GM15510 (cell line): ENCODE measurements around the gene CLIC3.

Experiments used
- POLR2A ChIP-seq: IDR thresholded peaks from 3 replicates; pipeline ENCODE4 v1.6.1; 2011; ENCODE audit warnings: borderline replicate concordance; ENCODE audit not compliant: insufficient read length; ENCODE audit errors: extremely low read depth

The CLIC3 gene

GRCh38 chr9:136962163-136962562 lies 34.2 kb downstream of the CLIC3 start:
- no peak for TF ChIP-seq POLR2A

GRCh38 chr9:136961279-136962065 lies 34.9 kb downstream of the CLIC3 start:
- no peak for TF ChIP-seq POLR2A

GRCh38 chr9:136960938-136961275 lies 35.5 kb downstream of the CLIC3 start:
- TF ChIP-seq POLR2A: no peak

- no peak for TF ChIP-seq POLR2A
These were observed 36.0 kb downstream of the CLIC3 start for GRCh38 chr9:136960212-136960937.

- TF ChIP-seq POLR2A: no peak
These were observed 37.2 kb downstream of the CLIC3 start for GRCh38 chr9:136958898-136959850.

- TF ChIP-seq POLR2A: no peak
These were observed 37.9 kb downstream of the CLIC3 start for GRCh38 chr9:136958473-136958872.

- no peak for TF ChIP-seq POLR2A
These were observed 38.5 kb downstream of the CLIC3 start for GRCh38 chr9:136957901-136958300.

GRCh38 chr9:136957461-136957860 lies 38.9 kb downstream of the CLIC3 start:
- no peak for TF ChIP-seq POLR2A

- no peak for TF ChIP-seq POLR2A
These were observed 39.8 kb downstream of the CLIC3 start for GRCh38 chr9:136956604-136957003.

- no peak for TF ChIP-seq POLR2A
These were observed 40.4 kb downstream of the CLIC3 start for GRCh38 chr9:136955943-136956335.

GRCh38 chr9:136955202-136955942 lies 41.0 kb downstream of the CLIC3 start:
- no peak for TF ChIP-seq POLR2A

GRCh38 chr9:136954270-136955083 lies 41.9 kb downstream of the CLIC3 start:
- no peak for TF ChIP-seq POLR2A

GRCh38 chr9:136953771-136954269 lies 42.5 kb downstream of the CLIC3 start:
- TF ChIP-seq POLR2A: no peak
